Loucy (cell line): ENCODE measurements around the gene CYB5R3.
A peak's percentile ranks its signal among the peaks of the same experiment; 100 is the strongest.

Experiments used
- H2AFZ ChIP-seq: fragments of 200-600 bp; sonication (generic); 2 replicates; pipeline ENCODE4 v1.6.0; 2016; ENCODE audit warnings: antibody characterized with exemption, mild to moderate bottlenecking, low read length, moderate library complexity
- H3F3A ChIP-seq: fragments of 200-600 bp; 2 replicates; pipeline ENCODE4 v1.6.0; 2016; ENCODE audit warnings: antibody characterized with exemption, low read depth, mild to moderate bottlenecking
- H3K27me3 ChIP-seq: fragments of 200-600 bp; sonication (generic); 2 replicates; pipeline ENCODE4 v1.6.1; 2014; ENCODE audit warnings: low read length, mild to moderate bottlenecking; ENCODE audit not compliant: insufficient read depth, poor library complexity, severe bottlenecking
- H3K36me3 ChIP-seq: fragments of 200-600 bp; sonication (generic); 2 replicates; pipeline ENCODE4 v1.6.1; 2016; ENCODE audit warnings: low read length; ENCODE audit not compliant: insufficient read depth
- H3K4me1 ChIP-seq: fragments of 200-600 bp; sonication (generic); 2 replicates; pipeline ENCODE4 v1.5.1; 2014; ENCODE audit warnings: low read length, mild to moderate bottlenecking; ENCODE audit not compliant: insufficient read depth, poor library complexity, severe bottlenecking
- H3K4me2 ChIP-seq: fragments of 200-600 bp; sonication (generic); 2 replicates; pipeline ENCODE4 v1.6.0; 2014; ENCODE audit warnings: antibody characterized with exemption, low read length, low read depth, mild to moderate bottlenecking; ENCODE audit not compliant: poor library complexity, severe bottlenecking
- H3K4me3 ChIP-seq: fragments of 200-600 bp; sonication (generic); 2 replicates; pipeline ENCODE4 v1.5.1; 2014; ENCODE audit warnings: low read length, mild to moderate bottlenecking, mixed read lengths; ENCODE audit not compliant: poor library complexity, severe bottlenecking
- H3K79me2 ChIP-seq: fragments of 200-600 bp; sonication (generic); 2 replicates; pipeline ENCODE4 v1.6.1; 2014; ENCODE audit warnings: low read length; ENCODE audit not compliant: insufficient read depth
- H3K9ac ChIP-seq: fragments of 200-600 bp; sonication (generic); 2 replicates; pipeline ENCODE4 v1.6.0; 2014; ENCODE audit warnings: mild to moderate bottlenecking, low read depth, low read length, moderate library complexity; ENCODE audit not compliant: poor library complexity, severe bottlenecking
- H3K9me2 ChIP-seq: fragments of 200-600 bp; sonication (generic); replicated peaks from 2 replicates; pipeline ENCODE4 v1.6.1; 2016; ENCODE audit warnings: low read depth, low read length, mixed read lengths
- H3K9me3 ChIP-seq: fragments of 200-600 bp; sonication (generic); 2 replicates; pipeline ENCODE4 v1.6.1; 2014; ENCODE audit warnings: mild to moderate bottlenecking, antibody characterized with exemption, low read length, low read depth; ENCODE audit not compliant: insufficient read depth
- H4K20me1 ChIP-seq: fragments of 200-600 bp; sonication (generic); 2 replicates; pipeline ENCODE4 v1.6.0; 2014; ENCODE audit warnings: antibody characterized with exemption, low read length, mild to moderate bottlenecking; ENCODE audit not compliant: insufficient read depth, poor library complexity, severe bottlenecking
- EZH2phosphoT487 ChIP-seq: fragments of 200-600 bp; IDR thresholded peaks from 2 replicates; pipeline ENCODE4 v1.6.1; 2018; ENCODE audit warnings: antibody characterized with exemption, mild to moderate bottlenecking, moderate library complexity, borderline replicate concordance
- TF ChIP-seq, protein P1 (sequence below): fragments of 200-600 bp; sonication (generic); conservative IDR thresholded peaks from 2 replicates; pipeline ENCODE4 v1.5.1; 2014; ENCODE audit warnings: mild to moderate bottlenecking, antibody characterized with exemption, low read length

Gene CYB5R3

DNA sequence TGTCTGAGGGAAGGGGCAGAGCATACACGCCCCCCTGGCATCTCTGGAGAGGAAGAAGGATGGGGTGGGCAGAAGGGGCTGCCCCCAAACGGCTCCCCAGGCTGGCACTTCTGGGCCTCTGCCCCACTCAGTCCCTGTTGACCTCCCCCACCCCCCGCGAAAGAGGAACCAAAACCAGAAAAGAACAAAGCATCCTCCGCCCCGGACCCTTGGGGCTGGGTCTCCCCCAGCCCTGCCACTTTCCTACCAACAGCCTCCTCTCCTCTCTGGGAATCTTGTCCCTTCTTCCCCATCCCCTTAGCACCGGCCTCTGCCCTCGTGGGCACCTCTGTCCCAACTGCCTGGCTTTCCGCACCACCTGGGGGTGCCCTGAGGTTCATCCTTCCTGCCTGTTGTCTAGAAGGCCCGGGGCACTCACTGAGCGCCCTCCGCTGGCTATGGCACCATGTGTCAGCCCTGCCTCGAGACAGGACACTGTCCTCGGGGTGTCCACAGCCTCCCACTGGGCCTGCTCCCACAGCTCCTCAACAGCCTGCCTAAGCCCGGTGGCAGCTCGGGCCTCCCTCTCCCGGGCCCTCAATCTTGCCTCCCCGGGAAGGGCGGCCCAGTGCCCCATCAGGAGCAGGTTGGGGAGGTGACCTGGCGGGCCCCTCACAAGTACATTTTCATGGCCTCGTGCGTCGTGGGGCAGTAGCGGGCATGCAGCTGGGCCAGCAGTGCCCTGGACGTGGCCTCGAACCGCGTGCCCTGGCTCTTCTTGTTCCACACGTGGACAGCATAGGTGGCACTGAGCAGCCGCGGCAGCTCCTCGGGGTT, 43.3 kb upstream of the CYB5R3 start:
- no peak overlapping the region for H3K4me3 ChIP-seq
- TF ChIP-seq, protein P1, sequence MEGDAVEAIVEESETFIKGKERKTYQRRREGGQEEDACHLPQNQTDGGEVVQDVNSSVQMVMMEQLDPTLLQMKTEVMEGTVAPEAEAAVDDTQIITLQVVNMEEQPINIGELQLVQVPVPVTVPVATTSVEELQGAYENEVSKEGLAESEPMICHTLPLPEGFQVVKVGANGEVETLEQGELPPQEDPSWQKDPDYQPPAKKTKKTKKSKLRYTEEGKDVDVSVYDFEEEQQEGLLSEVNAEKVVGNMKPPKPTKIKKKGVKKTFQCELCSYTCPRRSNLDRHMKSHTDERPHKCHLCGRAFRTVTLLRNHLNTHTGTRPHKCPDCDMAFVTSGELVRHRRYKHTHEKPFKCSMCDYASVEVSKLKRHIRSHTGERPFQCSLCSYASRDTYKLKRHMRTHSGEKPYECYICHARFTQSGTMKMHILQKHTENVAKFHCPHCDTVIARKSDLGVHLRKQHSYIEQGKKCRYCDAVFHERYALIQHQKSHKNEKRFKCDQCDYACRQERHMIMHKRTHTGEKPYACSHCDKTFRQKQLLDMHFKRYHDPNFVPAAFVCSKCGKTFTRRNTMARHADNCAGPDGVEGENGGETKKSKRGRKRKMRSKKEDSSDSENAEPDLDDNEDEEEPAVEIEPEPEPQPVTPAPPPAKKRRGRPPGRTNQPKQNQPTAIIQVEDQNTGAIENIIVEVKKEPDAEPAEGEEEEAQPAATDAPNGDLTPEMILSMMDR = peak; percentile 27
- TF ChIP-seq EZH2phosphoT487 = no peak

DNA sequence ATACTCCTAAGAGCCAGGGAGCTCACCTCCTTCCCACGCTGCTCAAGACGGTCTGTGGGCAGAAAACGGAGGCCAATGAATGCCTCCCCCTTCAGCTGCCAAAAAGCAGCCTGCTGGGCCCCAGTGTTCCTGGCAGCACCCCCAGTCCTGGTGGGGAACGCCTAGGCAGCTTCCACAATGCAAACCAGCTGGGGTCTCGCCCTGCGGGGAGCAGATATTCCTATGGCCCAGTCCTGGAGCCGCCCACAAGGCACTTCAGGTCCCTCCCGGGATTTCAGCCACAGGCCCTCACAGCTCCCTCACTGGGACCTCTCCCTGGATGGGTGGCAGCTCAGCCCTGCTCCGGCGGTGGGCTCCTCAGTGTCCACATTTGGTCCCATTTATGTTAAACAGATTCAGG, 42.2 kb upstream of the CYB5R3 start:
- Histone ChIP-seq H4K20me1 (no peaks in the 10 kb centered on the region), H3K4me3 (no peak overlapping the region), H3K36me3 (no peaks in the 10 kb centered on the region), H3F3A (no peaks in the 10 kb centered on the region), H3K9me3 (no peaks in the 10 kb centered on the region), H3K9ac (no peak overlapping the region), H3K9me2 (no peaks in the 10 kb centered on the region), H3K27me3 (no peaks in the 10 kb centered on the region), H2AFZ (no peak overlapping the region), H3K79me2 (no peaks in the 10 kb centered on the region), H3K4me2 (no peak overlapping the region), H3K4me1 (no peaks in the 10 kb centered on the region)
- no peak for TF ChIP-seq EZH2phosphoT487
- TF ChIP-seq, protein P1 = no peak

More for the DNA sequence above, 43.3 kb upstream of the CYB5R3 start:
- H2AFZ ChIP-seq = no peak overlapping the region
- no peaks in the 10 kb centered on the region for H3K36me3 ChIP-seq
- H3K79me2 ChIP-seq = no peaks in the 10 kb centered on the region
- H3K9ac ChIP-seq = no peak overlapping the region
- no peak overlapping the region for H3K4me2 ChIP-seq
- no peaks in the 10 kb centered on the region for H4K20me1 ChIP-seq
- no peaks in the 10 kb centered on the region for H3F3A ChIP-seq
- no peaks in the 10 kb centered on the region for H3K9me2 ChIP-seq
- no peaks in the 10 kb centered on the region for H3K9me3 ChIP-seq
- no peaks in the 10 kb centered on the region for H3K27me3 ChIP-seq
- H3K4me1 ChIP-seq = no peaks in the 10 kb centered on the region

DNA sequence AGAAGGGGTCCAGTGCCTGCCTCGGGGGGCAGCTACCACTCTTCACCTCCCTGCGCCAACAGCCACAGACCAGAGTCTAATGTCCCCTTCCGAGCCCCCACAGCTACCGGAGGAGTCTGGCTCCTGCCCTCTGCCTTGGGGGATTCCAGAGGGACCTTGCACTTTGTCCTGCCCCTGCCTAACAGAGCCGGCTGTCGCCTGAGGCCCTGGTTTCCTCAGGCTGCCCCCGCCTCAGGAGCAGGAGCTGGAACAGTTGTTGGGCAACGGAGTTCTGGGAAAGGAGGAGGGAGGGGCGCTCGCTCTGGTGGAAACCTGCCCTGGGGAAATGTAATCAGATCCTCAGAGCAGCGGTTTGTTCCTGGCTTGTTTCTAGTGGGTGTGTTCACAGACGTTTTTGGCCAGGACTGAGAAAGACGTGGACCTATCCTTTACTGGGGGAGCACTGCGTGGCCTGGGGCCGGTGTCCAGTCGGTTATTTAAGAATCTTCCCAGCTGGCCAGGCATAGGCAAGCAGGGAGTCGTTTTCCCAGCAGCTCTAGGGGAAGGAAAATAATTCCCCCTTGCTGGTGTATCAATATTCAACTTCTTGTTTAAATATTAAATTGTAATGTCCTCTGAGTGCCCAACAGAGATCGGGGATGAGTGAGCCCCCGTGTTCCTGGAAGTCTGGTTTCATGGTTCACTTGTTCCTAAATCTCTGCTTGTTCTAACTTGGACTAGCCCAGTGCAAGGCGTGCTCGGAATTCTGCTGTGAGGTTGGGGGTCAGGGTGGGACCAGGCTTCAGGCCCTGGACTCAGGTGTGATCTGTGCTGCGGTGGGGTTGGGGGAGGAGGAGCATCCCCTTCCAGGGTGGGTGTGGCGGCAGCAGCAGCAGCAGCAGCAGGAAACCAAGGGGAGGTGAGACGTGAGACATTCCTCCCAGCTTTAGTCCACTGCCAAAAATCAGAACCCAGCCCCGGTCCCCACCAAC, 39.3 kb upstream of the CYB5R3 start:
- H3K4me2 ChIP-seq = no peak overlapping the region
- H3K79me2 ChIP-seq = no peaks in the 10 kb centered on the region
- H3K9me3 ChIP-seq = no peaks in the 10 kb centered on the region
- no peaks in the 10 kb centered on the region for H3K36me3 ChIP-seq
- no peaks in the 10 kb centered on the region for H3F3A ChIP-seq
- no peaks in the 10 kb centered on the region for H4K20me1 ChIP-seq
- H2AFZ ChIP-seq = no peak overlapping the region
- TF ChIP-seq, protein P1 = no peak
- TF ChIP-seq EZH2phosphoT487 = no peak
- H3K27me3 ChIP-seq = no peaks in the 10 kb centered on the region
- H3K4me3 ChIP-seq = no peak overlapping the region
- H3K4me1 ChIP-seq = no peaks in the 10 kb centered on the region
- H3K9ac ChIP-seq = no peak overlapping the region
- no peaks in the 10 kb centered on the region for H3K9me2 ChIP-seq
